ENCODE data around the gene NUP210. TPM values are rescaled to one million over a fixed set of nuclear protein-coding genes. Genes with fewer than 3 reads are reported as not detected.

Gene NUP210
- total RNA-seq, 1 donor, result under 0.01 TPM

DNA sequence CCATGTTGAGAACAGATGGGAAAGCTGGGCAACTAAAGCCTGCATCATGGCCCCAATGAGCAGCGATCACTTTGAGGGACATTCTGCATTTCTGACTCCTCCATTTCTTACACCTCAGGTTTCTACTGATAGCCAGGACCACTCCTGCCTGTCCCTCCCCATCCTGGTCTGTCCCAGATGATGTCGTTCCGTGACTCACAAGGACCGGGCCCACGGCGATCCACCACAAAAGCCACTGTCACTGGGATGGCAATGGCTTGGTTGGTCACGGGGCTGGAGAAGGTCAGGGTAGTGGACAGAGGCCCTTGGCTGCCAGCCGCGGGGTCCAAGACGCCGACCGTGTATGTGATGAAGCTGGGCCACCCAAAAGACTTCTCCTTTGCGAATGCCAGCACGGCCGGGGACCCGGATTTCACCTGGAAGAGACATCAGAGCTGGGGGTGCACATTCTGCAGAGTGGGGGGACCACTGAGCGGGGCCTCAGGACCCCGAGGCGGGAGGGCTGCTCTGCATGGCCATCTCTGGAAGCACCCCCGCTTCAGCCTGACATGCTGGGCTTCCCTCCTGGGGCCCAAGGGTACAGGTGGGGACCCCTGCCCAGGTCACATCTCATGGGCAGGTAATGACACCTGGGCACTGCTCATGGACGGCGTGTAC, 100.4 kb downstream of the NUP210 start:
- no peak overlapping the region for H3K27ac ChIP-seq (ENCODE audit: low read depth, low read length)
- no peaks in the 10 kb centered on the region for H3K27me3 ChIP-seq (ENCODE audit: insufficient read depth, low read length)
- H3K4me2 ChIP-seq (ENCODE audit: insufficient read depth, low read length), result no peak overlapping the region
- peak; percentile 55 for DNase-seq (ENCODE audit: insufficient read length, low spot score, missing footprints)
- no peaks in the 10 kb centered on the region for H3K36me3 ChIP-seq (ENCODE audit: insufficient read depth, low read length)
- no peak overlapping the region for H2AFZ ChIP-seq (ENCODE audit: low read length)
- TF ChIP-seq, protein P1, sequence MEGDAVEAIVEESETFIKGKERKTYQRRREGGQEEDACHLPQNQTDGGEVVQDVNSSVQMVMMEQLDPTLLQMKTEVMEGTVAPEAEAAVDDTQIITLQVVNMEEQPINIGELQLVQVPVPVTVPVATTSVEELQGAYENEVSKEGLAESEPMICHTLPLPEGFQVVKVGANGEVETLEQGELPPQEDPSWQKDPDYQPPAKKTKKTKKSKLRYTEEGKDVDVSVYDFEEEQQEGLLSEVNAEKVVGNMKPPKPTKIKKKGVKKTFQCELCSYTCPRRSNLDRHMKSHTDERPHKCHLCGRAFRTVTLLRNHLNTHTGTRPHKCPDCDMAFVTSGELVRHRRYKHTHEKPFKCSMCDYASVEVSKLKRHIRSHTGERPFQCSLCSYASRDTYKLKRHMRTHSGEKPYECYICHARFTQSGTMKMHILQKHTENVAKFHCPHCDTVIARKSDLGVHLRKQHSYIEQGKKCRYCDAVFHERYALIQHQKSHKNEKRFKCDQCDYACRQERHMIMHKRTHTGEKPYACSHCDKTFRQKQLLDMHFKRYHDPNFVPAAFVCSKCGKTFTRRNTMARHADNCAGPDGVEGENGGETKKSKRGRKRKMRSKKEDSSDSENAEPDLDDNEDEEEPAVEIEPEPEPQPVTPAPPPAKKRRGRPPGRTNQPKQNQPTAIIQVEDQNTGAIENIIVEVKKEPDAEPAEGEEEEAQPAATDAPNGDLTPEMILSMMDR (IDR thresholded peaks at IDR 0.05; ENCODE audit: extremely low read depth, low read depth, low read length), result no peak
- H4K20me1 ChIP-seq (ENCODE audit: insufficient read depth, low read length), result no peaks in the 10 kb centered on the region
- no peaks in the 10 kb centered on the region for H3K9me3 ChIP-seq (ENCODE audit: low read depth, low read length)
- no peaks in the 10 kb centered on the region for H3K4me1 ChIP-seq (ENCODE audit: insufficient read depth, low read length)
- H3K79me2 ChIP-seq (ENCODE audit: insufficient read depth, low read length), result no peaks in the 10 kb centered on the region
- H3K4me3 ChIP-seq (ENCODE audit: insufficient read depth, low read length), result no peak overlapping the region

DNA sequence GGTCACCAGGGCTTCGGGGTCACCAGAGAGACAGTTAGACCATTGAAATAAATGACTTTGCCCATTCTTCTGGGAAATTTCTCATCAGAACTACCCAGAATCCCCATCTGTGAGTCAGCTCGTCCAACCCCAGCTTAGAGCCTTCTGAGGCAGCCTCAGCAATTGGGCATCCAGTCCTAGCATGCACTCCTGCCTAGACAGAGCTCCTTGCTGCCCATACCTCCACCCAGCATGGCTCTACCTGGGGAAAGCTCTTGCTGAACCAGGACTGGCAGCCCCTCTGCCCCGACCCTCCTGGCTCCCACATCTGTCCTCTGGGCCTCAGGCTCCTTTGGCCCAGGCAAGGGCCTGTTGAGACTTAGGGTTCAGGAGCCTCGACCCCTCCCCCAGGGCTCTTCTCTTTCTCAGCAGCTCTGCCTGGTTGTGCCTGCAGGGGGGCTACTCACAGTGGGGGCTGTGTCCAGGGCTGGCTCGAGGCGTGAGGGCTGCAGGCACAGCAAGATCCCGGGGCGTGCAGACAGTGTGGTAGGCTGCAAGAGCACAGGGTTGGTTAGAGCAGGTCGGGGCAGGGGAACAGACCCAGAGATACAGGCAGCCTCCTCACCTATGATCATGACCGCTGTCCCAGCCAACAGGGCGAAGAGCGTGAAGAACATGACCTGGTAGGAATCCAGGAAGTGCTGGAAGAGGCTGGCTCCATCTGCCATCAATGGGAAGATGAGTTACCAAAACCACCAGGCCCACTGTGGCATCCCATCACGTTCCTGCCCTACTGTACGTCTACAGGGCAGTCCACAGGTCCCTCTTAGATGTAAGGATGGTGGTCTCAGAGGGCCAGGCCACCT, 101.3 kb downstream of the NUP210 start:
- no peaks in the 10 kb centered on the region for H3K27me3 ChIP-seq (ENCODE audit: insufficient read depth, low read length)
- no peaks in the 10 kb centered on the region for H3K4me1 ChIP-seq (ENCODE audit: insufficient read depth, low read length)
- no peak overlapping the region for H3K4me3 ChIP-seq (ENCODE audit: insufficient read depth, low read length)
- TF ChIP-seq, protein P1 (IDR thresholded peaks at IDR 0.05; ENCODE audit: extremely low read depth, low read depth, low read length), result no peak
- H3K79me2 ChIP-seq (ENCODE audit: insufficient read depth, low read length), result no peaks in the 10 kb centered on the region
- no peaks in the 10 kb centered on the region for H3K9me3 ChIP-seq (ENCODE audit: low read depth, low read length)
- DNase-seq (ENCODE audit: insufficient read length, low spot score, missing footprints), result peak; percentile 63
- no peak overlapping the region for H3K4me2 ChIP-seq (ENCODE audit: insufficient read depth, low read length)
- no peaks in the 10 kb centered on the region for H4K20me1 ChIP-seq (ENCODE audit: insufficient read depth, low read length)
- no peak overlapping the region for H2AFZ ChIP-seq (ENCODE audit: low read length)
- no peaks in the 10 kb centered on the region for H3K36me3 ChIP-seq (ENCODE audit: insufficient read depth, low read length)
- H3K27ac ChIP-seq (ENCODE audit: low read depth, low read length), result no peak overlapping the region

DNA sequence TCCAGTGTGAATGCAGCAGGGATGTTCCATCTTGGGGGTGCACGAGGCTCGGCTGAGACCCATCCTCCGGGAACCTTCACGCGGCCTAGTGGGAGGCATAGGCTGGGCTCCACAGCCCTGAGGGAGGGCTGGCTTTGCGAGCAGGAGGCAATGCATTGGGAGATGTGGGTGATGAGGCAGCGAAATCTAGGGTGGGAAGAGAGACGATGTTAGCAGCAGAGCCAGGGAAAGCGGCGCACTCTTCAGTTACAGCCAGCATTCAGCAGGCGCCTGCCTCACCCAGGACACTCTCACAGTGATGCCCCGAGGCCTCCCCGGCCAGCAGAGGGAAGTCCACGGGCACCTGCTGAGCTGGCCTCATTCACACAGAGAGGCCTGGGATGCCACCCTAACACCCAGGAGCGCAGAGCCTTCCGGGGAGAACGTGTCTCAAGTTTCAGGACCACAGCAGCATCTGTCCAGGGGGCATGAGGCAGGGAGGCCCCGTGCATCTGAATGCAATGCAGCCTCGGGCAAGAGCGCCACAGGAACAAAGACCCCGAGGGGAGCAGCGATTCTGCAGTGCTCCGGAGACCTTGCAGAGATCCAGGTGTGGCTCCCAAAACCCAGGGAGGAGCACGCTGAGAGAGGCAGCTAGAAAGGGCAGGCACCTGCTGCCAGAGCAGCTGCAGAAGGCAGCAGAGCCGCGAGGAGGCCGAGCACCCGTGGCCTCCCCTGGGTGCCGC, 102.4 kb downstream of the NUP210 start:
- no peaks in the 10 kb centered on the region for H3K79me2 ChIP-seq (ENCODE audit: insufficient read depth, low read length)
- no peak overlapping the region for H2AFZ ChIP-seq (ENCODE audit: low read length)
- H3K36me3 ChIP-seq (ENCODE audit: insufficient read depth, low read length), result no peaks in the 10 kb centered on the region
- H3K27me3 ChIP-seq (ENCODE audit: insufficient read depth, low read length), result no peaks in the 10 kb centered on the region
- H4K20me1 ChIP-seq (ENCODE audit: insufficient read depth, low read length), result no peaks in the 10 kb centered on the region
- no peak overlapping the region for H3K4me2 ChIP-seq (ENCODE audit: insufficient read depth, low read length)
- TF ChIP-seq, protein P1 (IDR thresholded peaks at IDR 0.05; ENCODE audit: extremely low read depth, low read depth, low read length), result no peak
- H3K27ac ChIP-seq (ENCODE audit: low read depth, low read length), result no peak overlapping the region
- no peaks in the 10 kb centered on the region for H3K4me1 ChIP-seq (ENCODE audit: insufficient read depth, low read length)
- peak; percentile 63 for DNase-seq (ENCODE audit: insufficient read length, low spot score, missing footprints)
- H3K4me3 ChIP-seq (ENCODE audit: insufficient read depth, low read length), result no peak overlapping the region
- no peaks in the 10 kb centered on the region for H3K9me3 ChIP-seq (ENCODE audit: low read depth, low read length)
